ENCODE data around the gene SLN.

- TF ChIP-seq CTCF (IDR thresholded peaks at IDR 0.05 in 4 of 5, conservative IDR thresholded peaks at IDR 0.05 in 1 of 5), result no peak
- no peak for TF ChIP-seq POLR2A (IDR thresholded peaks at IDR 0.05)
Observed at GRCh38 chr11:107740271-107740670, 28.4 kb upstream of the SLN start.

Measured in gastrocnemius medialis (tissue), 4 donors.